Measurements from ENCODE around the gene STK16. TPM values are rescaled to one million over a fixed set of nuclear protein-coding genes. Genes with fewer than 3 reads are reported as not detected.

STK16 gene
- total and polyA plus RNA-seq, 2 of the 13 experiments (the other 11 are each of a cell fraction or from before 2014, with no cell fraction given) = 28.0 to 50.9 TPM

- TF ChIP-seq ZNF746 (CRISPR knock-in tag; IDR thresholded peaks at IDR 0.05) = 0 out of 2 replicates have a peak, but pooled peaks have one; percentile 16
Observed at GRCh38 chr2:219279916-219280516, 34.7 kb downstream of the STK16 start (continued).

GRCh38 chr2:219280651-219281050 is 35.4 kb downstream of the STK16 start:
- H3K79me2 ChIP-seq (ENCODE audit: insufficient read depth, low read length) = no peaks in the 10 kb centered on the region
- in situ Hi-C loops (cut with HindIII; ENCODE audit: extremely low pct_ligation_motif_present, low pct_unique_long_range_greater_than_20kb) (no loop called here), intact Hi-C loops (cut with micrococcal nuclease; ENCODE audit: unreplicated experiment) (no loop called here)
- FAIRE-seq (no peak), ATAC-seq (no peak), DNase-seq (ENCODE audit: low spot score) (no peak)
- CTCF ChIA-PET (ENCODE audit: low intra/inter-chr PET ratio, low total read pairs) = no interaction called here
- WGBS (ENCODE audit: low lambda C conversion rate) = 100% methylated on average over 4 of the region's 4 CpGs
- no peaks in the 10 kb centered on the region for H4K20me1 ChIP-seq (ENCODE audit: insufficient read depth, low read length)
- no peak overlapping the region for H3K9ac ChIP-seq (ENCODE audit: insufficient read depth, low read depth, low read length)
- H3K4me2 ChIP-seq (ENCODE audit: low read depth, low read length) = no peak overlapping the region
- no peak overlapping the region for H3K27ac ChIP-seq (ENCODE audit: extremely low read length, insufficient read depth, low read length)
- no peak overlapping the region for H2AFZ ChIP-seq (ENCODE audit: low read length)
- POLR2A ChIA-PET = interaction anchor here (1.2 to 3.3 kb wide), 3 partner anchors 12 to 73 kb away, joined by 3 to 29 read pairs (median 4); partner anchors contain the start of gene ZFAND2B
- peaks cover 4 to 10% of the 10 kb centered on the region in 2 experiments; a peak in 4 of 5 replicates for H3K36me3 ChIP-seq (replicated peaks in 1 of 2; ENCODE audit: control insufficient read depth in 1 of 2, insufficient read depth in 2 of 2, low read length in 2 of 2)
- H3K4me1 ChIP-seq (ENCODE audit: insufficient read depth, low read length) = peaks cover 27% of the 10 kb centered on the region
- no peaks in the 10 kb centered on the region for H3K9me3 ChIP-seq (ENCODE audit: low read length)
- H3K4me3 ChIP-seq (replicated peaks in 1 of 3; ENCODE audit: insufficient read depth in 1 of 3, low read depth in 2 of 3, low read length in 3 of 3) = no peak overlapping the region
- no peaks in the 10 kb centered on the region for H3K27me3 ChIP-seq (ENCODE audit: control insufficient read depth in 1 of 2, insufficient read depth in 2 of 2, low read length in 2 of 2)
- TF ChIP-seq GTF3A (CRISPR knock-in tag; conservative IDR thresholded peaks at IDR 0.05) = no peak
- TF ChIP-seq ZBTB1 (CRISPR knock-in tag; IDR thresholded peaks at IDR 0.05; ENCODE audit: borderline replicate concordance) = no peak
- TF ChIP-seq ATRX (CRISPR knock-in tag; IDR thresholded peaks at IDR 0.05; ENCODE audit: borderline replicate concordance) = no peak
- TF ChIP-seq MXI1 (IDR thresholded peaks at IDR 0.05; ENCODE audit: borderline replicate concordance, low read depth, low read length) = 0 out of 3 replicates have a peak, but pooled peaks have one; percentile 25
- BruUV-seq (replicated peaks) = no TSS peak

- Histone ChIP-seq H3K9me3 (ENCODE audit: low read length) (no peaks in the 10 kb centered on the region), H3K27me3 (ENCODE audit: control insufficient read depth in 1 of 2, insufficient read depth in 2 of 2, low read length in 2 of 2) (no peaks in the 10 kb centered on the region), H3K4me1 (ENCODE audit: insufficient read depth, low read length) (peaks cover 31% of the 10 kb centered on the region), H3K27ac (ENCODE audit: extremely low read length, insufficient read depth, low read length) (no peak overlapping the region), H3K9ac (ENCODE audit: insufficient read depth, low read depth, low read length) (no peak overlapping the region), H3K4me3 (replicated peaks in 1 of 3; ENCODE audit: insufficient read depth in 1 of 3, low read depth in 2 of 3, low read length in 3 of 3) (no peak overlapping the region), H3K4me2 (ENCODE audit: low read depth, low read length) (no peak overlapping the region), H4K20me1 (ENCODE audit: insufficient read depth, low read length) (no peaks in the 10 kb centered on the region), H2AFZ (ENCODE audit: low read length) (no peak overlapping the region), H3K79me2 (ENCODE audit: insufficient read depth, low read length) (no peaks in the 10 kb centered on the region), H3K36me3 (replicated peaks in 1 of 2; ENCODE audit: control insufficient read depth in 1 of 2, insufficient read depth in 2 of 2, low read length in 2 of 2) (peaks cover 4 to 10% of the 10 kb centered on the region in 2 experiments; a peak in 4 of 5 replicates)
- no TSS peak for BruUV-seq (replicated peaks)
- CTCF ChIA-PET (ENCODE audit: low intra/inter-chr PET ratio, low total read pairs) = no interaction called here
- FAIRE-seq = no peak
- intact Hi-C loops (cut with micrococcal nuclease; ENCODE audit: unreplicated experiment) (no loop called here), in situ Hi-C loops (cut with HindIII; ENCODE audit: extremely low pct_ligation_motif_present, low pct_unique_long_range_greater_than_20kb) (no loop called here)
- no peak for ATAC-seq
- POLR2A ChIA-PET = interaction anchor here (1.2 to 2.4 kb wide), 3 partner anchors 11 to 63 kb away, joined by 3 to 6 read pairs (median 4); no protein-coding TSS in a partner anchor
- WGBS (ENCODE audit: low lambda C conversion rate) = 87% methylated on average over 8 of the region's 8 CpGs
- DNase-seq (ENCODE audit: low spot score) = no peak
- TF ChIP-seq MLLT10 (CRISPR knock-in tag; IDR thresholded peaks at IDR 0.05) = no peak
- TF ChIP-seq XRCC5 (optimal IDR thresholded peaks at IDR 0.05; ENCODE audit: low read length) = no peak
- no peak for TF ChIP-seq BRCA1 (CRISPR knock-in tag; IDR thresholded peaks at IDR 0.05)
- TF ChIP-seq ZNF275 (CRISPR knock-in tag; IDR thresholded peaks at IDR 0.05; ENCODE audit: borderline replicate concordance) = no peak
- TF ChIP-seq ZBTB49 (CRISPR knock-in tag; IDR thresholded peaks at IDR 0.05; ENCODE audit: borderline replicate concordance) = no peak
- TF ChIP-seq, protein P1, sequence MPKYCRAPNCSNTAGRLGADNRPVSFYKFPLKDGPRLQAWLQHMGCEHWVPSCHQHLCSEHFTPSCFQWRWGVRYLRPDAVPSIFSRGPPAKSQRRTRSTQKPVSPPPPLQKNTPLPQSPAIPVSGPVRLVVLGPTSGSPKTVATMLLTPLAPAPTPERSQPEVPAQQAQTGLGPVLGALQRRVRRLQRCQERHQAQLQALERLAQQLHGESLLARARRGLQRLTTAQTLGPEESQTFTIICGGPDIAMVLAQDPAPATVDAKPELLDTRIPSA (CRISPR knock-in tag; IDR thresholded peaks at IDR 0.05; ENCODE audit: borderline replicate concordance) = no peak
- TF ChIP-seq FOXA3 (CRISPR knock-in tag; IDR thresholded peaks at IDR 0.05) = no peak
- TF ChIP-seq HNRNPH1 (optimal IDR thresholded peaks at IDR 0.05; ENCODE audit: low read depth, low read length) = no peak
Observed at GRCh38 chr2:219281588-219281987, 36.3 kb downstream of the STK16 start.
